OCI-LY1 (cell line): ENCODE data around the gene NFIA.

Experiments
- H2AFZ ChIP-seq: fragments of 200-600 bp; sonication (generic), shearing (Covaris generic); 2 replicates; pipeline ENCODE4 v1.6.0; 2014; ENCODE audit warnings: antibody characterized with exemption, mild to moderate bottlenecking, low read length
- H3F3A ChIP-seq: fragments of 200-600 bp; sonication (generic), shearing (Covaris generic); 2 replicates; pipeline ENCODE4 v1.6.0; 2014; ENCODE audit warnings: mild to moderate bottlenecking, antibody characterized with exemption, low read length, moderate library complexity; ENCODE audit not compliant: insufficient read depth
- H3K27ac ChIP-seq: fragments of 200-600 bp; sonication (generic); 2 replicates; pipeline ENCODE4 v1.5.1; 2014; ENCODE audit warnings: low read length, mixed run types, mild to moderate bottlenecking, low read depth; ENCODE audit not compliant: poor library complexity, severe bottlenecking
- H3K27me3 ChIP-seq: fragments of 200-600 bp; sonication (generic); 2 replicates; pipeline ENCODE4 v1.6.0; 2014; ENCODE audit warnings: antibody characterized with exemption, mild to moderate bottlenecking, low read length, moderate library complexity; ENCODE audit not compliant: insufficient read depth
- H3K36me3 ChIP-seq: fragments of 200-600 bp; sonication (generic); 2 replicates; pipeline ENCODE4 v1.6.1; 2014; ENCODE audit warnings: mild to moderate bottlenecking, antibody characterized with exemption, low read length, moderate library complexity, mixed read lengths; ENCODE audit not compliant: insufficient read depth
- H3K4me1 ChIP-seq: fragments of 200-600 bp; sonication (generic); 2 replicates; pipeline ENCODE4 v1.5.1; 2014; ENCODE audit warnings: mild to moderate bottlenecking, low read length, moderate library complexity; ENCODE audit not compliant: insufficient read depth, severe bottlenecking
- H3K4me2 ChIP-seq: fragments of 200-600 bp; sonication (generic), shearing (Covaris generic); 2 replicates; pipeline ENCODE4 v1.6.1; 2014; ENCODE audit warnings: low read length
- H3K4me3 ChIP-seq: fragments of 200-600 bp; sonication (generic); 2 replicates; pipeline ENCODE4 v1.5.1; 2014; ENCODE audit warnings: low read length, low read depth, mild to moderate bottlenecking, mixed read lengths; ENCODE audit not compliant: poor library complexity, severe bottlenecking
- H3K79me2 ChIP-seq: fragments of 200-600 bp; shearing (Covaris generic); 2 replicates; pipeline ENCODE4 v1.6.1; 2016; ENCODE audit warnings: mixed run types, low read length, mixed read lengths; ENCODE audit not compliant: insufficient read depth
- H3K9ac ChIP-seq: fragments of 200-600 bp; sonication (generic), shearing (Covaris generic); 2 replicates; pipeline ENCODE4 v1.6.1; 2014; ENCODE audit warnings: mild to moderate bottlenecking, low read length, mixed read lengths
- H3K9me2 ChIP-seq: fragments of 200-600 bp; sonication (generic), shearing (Covaris generic); 2 replicates; pipeline ENCODE4 v1.6.1; 2014; ENCODE audit warnings: low read depth, mild to moderate bottlenecking, low read length, mixed read lengths
- H3K9me3 ChIP-seq: fragments of 200-600 bp; shearing (Covaris generic); 2 replicates; pipeline ENCODE4 v1.6.1; 2014; ENCODE audit warnings: low read length, mixed read lengths
- H4K20me1 ChIP-seq: fragments of 200-600 bp; sonication (generic), shearing (Covaris generic); 2 replicates; pipeline ENCODE4 v1.6.0; 2016; ENCODE audit warnings: mild to moderate bottlenecking, low read length; ENCODE audit not compliant: insufficient read depth
- EZH2 ChIP-seq: fragments of 200-600 bp; sonication (generic), shearing (Covaris generic); IDR thresholded peaks from 2 replicates; pipeline ENCODE4 v1.8.0; 2017; ENCODE audit warnings: borderline replicate concordance, mixed run types, mild to moderate bottlenecking, antibody characterized with exemption, low read length, moderate library complexity, mixed read lengths
- TF ChIP-seq, protein P1 (sequence below): fragments of 200-600 bp; sonication (generic), shearing (Covaris generic); IDR thresholded peaks from 2 replicates; pipeline ENCODE4 v1.5.1; 2017; ENCODE audit warnings: mild to moderate bottlenecking, antibody characterized with exemption, low read length, moderate library complexity, mixed read lengths

Gene NFIA

DNA sequence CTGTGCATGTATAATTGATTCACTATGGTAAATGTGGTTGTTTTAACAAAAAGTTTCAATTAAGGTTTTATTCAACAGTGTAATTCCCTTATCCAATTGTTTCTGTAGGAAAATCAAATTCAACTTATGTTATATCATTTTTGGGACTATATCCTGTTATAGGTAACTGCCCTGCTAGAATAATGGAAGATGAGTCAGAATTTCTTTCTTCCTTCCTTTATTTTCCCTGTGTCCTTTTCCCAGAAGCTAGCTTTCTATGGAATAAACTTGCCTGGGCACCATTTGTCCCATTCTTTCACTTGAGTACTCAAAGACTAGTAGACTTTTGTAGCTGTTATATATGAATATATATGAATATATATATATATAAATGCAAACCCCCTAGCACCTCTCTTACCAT, 341.3 kb downstream of the NFIA start:
- H3K9ac ChIP-seq, result no peak overlapping the region
- H3K27me3 ChIP-seq, result no peaks in the 10 kb centered on the region
- H2AFZ ChIP-seq, result no peak overlapping the region
- H4K20me1 ChIP-seq, result no peaks in the 10 kb centered on the region
- H3K27ac ChIP-seq, result no peak overlapping the region
- peaks cover 5% of the 10 kb centered on the region; the same call in 1 of the 2 replicates for H3K36me3 ChIP-seq
- no peak for TF ChIP-seq EZH2
- TF ChIP-seq, protein P1, sequence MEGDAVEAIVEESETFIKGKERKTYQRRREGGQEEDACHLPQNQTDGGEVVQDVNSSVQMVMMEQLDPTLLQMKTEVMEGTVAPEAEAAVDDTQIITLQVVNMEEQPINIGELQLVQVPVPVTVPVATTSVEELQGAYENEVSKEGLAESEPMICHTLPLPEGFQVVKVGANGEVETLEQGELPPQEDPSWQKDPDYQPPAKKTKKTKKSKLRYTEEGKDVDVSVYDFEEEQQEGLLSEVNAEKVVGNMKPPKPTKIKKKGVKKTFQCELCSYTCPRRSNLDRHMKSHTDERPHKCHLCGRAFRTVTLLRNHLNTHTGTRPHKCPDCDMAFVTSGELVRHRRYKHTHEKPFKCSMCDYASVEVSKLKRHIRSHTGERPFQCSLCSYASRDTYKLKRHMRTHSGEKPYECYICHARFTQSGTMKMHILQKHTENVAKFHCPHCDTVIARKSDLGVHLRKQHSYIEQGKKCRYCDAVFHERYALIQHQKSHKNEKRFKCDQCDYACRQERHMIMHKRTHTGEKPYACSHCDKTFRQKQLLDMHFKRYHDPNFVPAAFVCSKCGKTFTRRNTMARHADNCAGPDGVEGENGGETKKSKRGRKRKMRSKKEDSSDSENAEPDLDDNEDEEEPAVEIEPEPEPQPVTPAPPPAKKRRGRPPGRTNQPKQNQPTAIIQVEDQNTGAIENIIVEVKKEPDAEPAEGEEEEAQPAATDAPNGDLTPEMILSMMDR, result no peak
- H3K9me3 ChIP-seq, result no peaks in the 10 kb centered on the region
- no peaks in the 10 kb centered on the region for H3K9me2 ChIP-seq
- H3K4me3 ChIP-seq, result no peak overlapping the region
- no peaks in the 10 kb centered on the region for H3K4me1 ChIP-seq
- H3F3A ChIP-seq, result no peaks in the 10 kb centered on the region
- no peak overlapping the region for H3K4me2 ChIP-seq
- H3K79me2 ChIP-seq, result no peaks in the 10 kb centered on the region

DNA sequence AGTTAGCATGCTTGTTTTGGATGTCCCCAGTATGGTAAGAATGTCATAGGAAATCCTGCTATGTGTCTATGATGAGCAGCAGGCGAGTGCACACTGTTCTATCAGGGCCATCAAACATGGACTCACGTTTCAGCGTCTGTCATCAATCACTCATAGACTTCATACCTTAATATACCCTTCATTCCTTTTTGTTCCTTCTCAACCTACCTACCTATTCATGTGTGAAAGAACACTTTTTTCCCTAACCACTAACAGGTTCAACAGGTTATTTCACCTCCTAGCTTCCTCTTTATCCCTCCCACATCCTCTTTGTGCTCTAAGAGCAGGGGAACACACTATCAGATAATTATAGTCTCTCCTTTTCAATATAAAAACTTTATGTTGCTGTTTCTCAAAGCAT, 342.0 kb downstream of the NFIA start:
- no peaks in the 10 kb centered on the region for H3K9me3 ChIP-seq
- TF ChIP-seq EZH2, result no peak
- TF ChIP-seq, protein P1, result no peak
- peaks cover 5% of the 10 kb centered on the region; the same call in 1 of the 2 replicates for H3K36me3 ChIP-seq
- H3K27me3 ChIP-seq, result no peaks in the 10 kb centered on the region
- no peak overlapping the region for H3K9ac ChIP-seq
- no peaks in the 10 kb centered on the region for H3K79me2 ChIP-seq
- H3K4me3 ChIP-seq, result no peak overlapping the region
- H3K27ac ChIP-seq, result no peak overlapping the region
- H4K20me1 ChIP-seq, result no peaks in the 10 kb centered on the region
- no peaks in the 10 kb centered on the region for H3K4me1 ChIP-seq
- no peak overlapping the region for H2AFZ ChIP-seq
- no peak overlapping the region for H3K4me2 ChIP-seq
- H3K9me2 ChIP-seq, result no peaks in the 10 kb centered on the region
- H3F3A ChIP-seq, result no peaks in the 10 kb centered on the region

DNA sequence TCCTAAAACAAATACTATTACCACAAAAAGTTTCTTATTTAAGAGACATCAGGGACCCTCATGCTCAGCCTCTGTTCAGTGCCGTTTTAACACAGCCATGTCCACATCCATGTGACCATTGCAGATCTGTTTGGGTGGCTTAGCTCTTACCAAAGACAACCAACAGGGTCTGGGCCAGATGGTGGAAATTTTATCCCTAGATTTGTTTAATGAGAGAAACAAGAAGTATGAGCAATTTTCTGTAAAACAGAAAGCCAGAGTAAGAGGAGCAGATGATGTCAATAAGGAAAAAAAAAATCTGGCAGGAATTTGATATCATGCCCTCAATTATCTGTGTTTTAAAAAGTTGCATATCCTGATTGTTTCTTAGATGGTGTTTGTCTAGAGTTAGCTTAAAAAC, 342.7 kb downstream of the NFIA start:
- H3K4me2 ChIP-seq, result no peak overlapping the region
- H3F3A ChIP-seq, result no peaks in the 10 kb centered on the region
- H3K4me3 ChIP-seq, result no peak overlapping the region
- peaks cover 5% of the 10 kb centered on the region; the same call in 1 of the 2 replicates for H3K36me3 ChIP-seq
- TF ChIP-seq, protein P1, result no peak
- TF ChIP-seq EZH2, result no peak
- no peaks in the 10 kb centered on the region for H3K79me2 ChIP-seq
- H3K27ac ChIP-seq, result no peak overlapping the region
- H2AFZ ChIP-seq, result no peak overlapping the region
- H3K9ac ChIP-seq, result no peak overlapping the region
- H4K20me1 ChIP-seq, result no peaks in the 10 kb centered on the region
- no peaks in the 10 kb centered on the region for H3K27me3 ChIP-seq
- no peaks in the 10 kb centered on the region for H3K9me3 ChIP-seq
- H3K4me1 ChIP-seq, result no peaks in the 10 kb centered on the region
- no peaks in the 10 kb centered on the region for H3K9me2 ChIP-seq
